NB4 (cell line): Measurements from ENCODE around the gene NSF.
"Not testable (repeated sequence)": the region's sequence is repeated elsewhere in the genome, so short reads cannot be mapped to it uniquely, and the experiment has no call there.

Source experiments
- CTCF ChIP-seq: IDR thresholded peaks from one replicate; pipeline ENCODE4 v1.5.1; 2012; ENCODE audit warnings: low read depth, low read length
- MYC ChIP-seq: IDR thresholded peaks from 2 replicates; pipeline ENCODE4 v1.6.1; 2011; ENCODE audit warnings: low read depth, low read length
- POLR2A ChIP-seq: IDR thresholded peaks from 2 replicates; pipeline ENCODE4 v1.6.1; 2011; ENCODE audit warnings: mild to moderate bottlenecking; ENCODE audit not compliant: insufficient read length; ENCODE audit errors: extremely low read depth

DNA sequence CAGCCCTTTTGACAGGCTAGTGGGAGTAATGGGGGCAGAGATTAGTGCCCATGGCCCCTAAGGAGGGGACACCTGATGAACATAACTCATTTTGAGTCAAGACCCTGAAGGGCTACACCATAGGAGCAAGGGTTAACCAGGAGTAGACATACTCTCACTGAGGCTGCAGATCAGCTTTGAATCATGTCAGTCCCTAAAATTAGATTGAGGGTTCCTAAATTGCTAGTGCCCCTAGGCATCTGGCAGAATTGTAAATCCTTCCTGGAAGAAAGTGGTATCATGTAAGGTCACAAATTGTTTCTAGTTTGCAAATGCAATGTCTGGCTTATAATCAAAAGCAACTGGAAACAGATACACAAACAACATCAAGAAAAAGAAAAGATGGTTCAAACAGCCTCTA, 87.3 kb downstream of the NSF start:
- TF ChIP-seq MYC, CTCF, POLR2A: not testable (repeated sequence)
